Measurements from ENCODE around the gene TBC1D22A. TPM values are rescaled to one million over a fixed set of nuclear protein-coding genes. Genes with fewer than 3 reads are reported as not detected.
A peak's percentile ranks its signal among the peaks of the same experiment; 100 is the strongest.

The TBC1D22A gene
- total RNA-seq, 1 donor from 2014 or later = 15.8 TPM

DNA sequence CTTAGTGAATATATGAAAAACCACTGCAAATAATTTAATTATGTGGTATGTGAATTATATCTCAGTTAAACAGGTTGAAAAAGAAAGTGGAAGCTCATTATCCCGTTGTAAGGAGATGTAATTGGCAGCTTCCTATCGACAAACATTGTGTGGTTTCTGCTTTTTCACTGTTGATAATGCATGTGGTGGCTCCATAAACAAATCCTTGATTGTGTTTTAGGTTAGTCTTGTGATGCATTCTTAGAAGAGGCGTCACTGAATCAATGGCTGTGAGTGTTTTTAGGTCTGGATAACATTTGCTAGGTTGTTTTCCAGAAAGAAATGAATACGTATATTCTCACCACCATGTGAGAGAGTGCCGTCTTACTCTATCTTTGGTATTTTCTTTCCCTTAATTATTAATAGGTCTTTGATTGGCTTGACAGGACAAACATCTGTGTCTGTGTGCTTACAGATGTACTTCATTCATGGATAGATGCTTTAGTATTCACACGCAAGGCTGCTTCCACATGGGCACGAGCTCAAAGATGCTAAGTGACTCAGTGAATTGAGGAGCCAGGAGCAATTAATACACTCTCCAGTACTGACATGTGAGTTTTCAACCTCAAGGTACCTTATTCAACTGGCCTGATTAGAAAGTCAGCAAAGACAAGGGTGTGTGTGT, 166.7 kb downstream of the TBC1D22A start:
- ATAC-seq = no peak
- no peak for DNase-seq
- intact Hi-C loops (cut with micrococcal nuclease) = no loop called here

- DNase-seq (no peak), ATAC-seq (no peak)
- intact Hi-C loops (cut with micrococcal nuclease) = no loop called here
These were observed 167.3 kb downstream of the TBC1D22A start for GRCh38 chr22:46929710-46930204.

DNA sequence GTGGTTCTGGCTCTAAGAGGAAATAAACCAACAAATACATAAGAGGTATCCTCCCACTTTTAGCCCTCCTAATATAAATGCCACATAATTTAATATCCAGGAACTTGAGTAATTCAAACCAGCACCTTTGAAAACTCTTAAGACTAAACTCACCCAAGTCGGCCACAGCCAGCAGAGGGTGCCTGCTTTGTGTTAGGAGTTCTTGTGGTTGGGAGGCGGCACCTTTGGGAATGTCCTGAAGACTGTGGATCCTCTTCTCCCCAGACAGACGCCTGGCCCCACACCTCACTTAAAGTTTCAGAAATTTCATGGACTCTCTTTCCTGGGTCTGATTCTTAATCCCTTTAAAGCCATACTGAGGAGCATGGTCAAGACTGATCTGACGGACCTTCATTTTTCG, 169.0 kb downstream of the TBC1D22A start:
- DNase-seq (no peak), ATAC-seq (no peak)
- intact Hi-C loops (cut with micrococcal nuclease) = no loop called here

- intact Hi-C loops (cut with micrococcal nuclease) = no loop called here
- DNase-seq (no peak), ATAC-seq (no peak)
These were observed 169.4 kb downstream of the TBC1D22A start for GRCh38 chr22:46931881-46932280.

DNA sequence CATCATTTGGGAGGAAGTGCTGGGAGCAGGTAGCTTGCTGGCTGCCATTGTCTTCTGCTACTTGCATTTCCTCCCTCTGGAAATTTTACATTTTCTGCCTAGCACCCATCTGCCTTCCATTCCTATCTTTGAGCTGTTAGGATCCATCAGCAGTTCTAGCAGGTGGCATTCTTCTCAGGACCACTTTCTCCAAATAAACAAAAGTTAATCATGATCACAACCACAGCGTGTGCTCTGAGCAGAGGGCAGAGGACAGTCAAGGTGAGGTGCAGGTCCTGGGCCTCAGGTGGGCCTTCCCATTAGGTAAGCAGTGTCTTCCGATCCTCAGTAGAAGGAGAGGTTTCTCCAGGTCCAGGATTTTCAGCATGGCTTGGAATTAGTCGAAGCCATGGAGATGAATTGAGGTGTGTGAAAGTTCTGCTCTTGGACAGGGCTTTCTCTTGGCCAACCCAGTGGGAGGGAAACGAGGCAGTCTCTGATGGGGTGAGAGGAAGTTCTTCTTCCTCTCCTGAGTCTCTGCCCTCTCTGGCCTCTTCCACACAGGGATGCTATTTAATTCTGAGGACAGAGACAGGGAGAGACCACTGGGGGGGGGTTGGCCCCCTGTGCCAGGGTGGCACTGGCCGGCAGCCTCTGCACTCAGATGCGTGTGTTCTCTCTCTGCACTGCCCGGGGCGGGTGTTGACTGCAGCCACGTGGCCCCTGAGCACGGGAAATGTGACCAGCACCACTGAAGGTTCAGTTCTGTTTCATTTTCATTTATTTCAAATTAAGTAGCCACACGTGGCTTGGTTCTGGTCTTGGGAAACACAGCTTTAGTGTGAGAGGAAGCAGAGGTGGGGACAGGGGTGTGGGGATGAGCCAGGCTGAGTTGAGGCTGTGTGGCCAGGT, 170.8 kb downstream of the TBC1D22A start:
- DNase-seq (no peak), ATAC-seq (no peak)
- intact Hi-C loops (cut with micrococcal nuclease) = no loop called here

GRCh38 chr22:46934172-46934745, 171.8 kb downstream of the TBC1D22A start:
- no peak for DNase-seq
- no peak for ATAC-seq
- intact Hi-C loops (cut with micrococcal nuclease) = no loop called here

DNA sequence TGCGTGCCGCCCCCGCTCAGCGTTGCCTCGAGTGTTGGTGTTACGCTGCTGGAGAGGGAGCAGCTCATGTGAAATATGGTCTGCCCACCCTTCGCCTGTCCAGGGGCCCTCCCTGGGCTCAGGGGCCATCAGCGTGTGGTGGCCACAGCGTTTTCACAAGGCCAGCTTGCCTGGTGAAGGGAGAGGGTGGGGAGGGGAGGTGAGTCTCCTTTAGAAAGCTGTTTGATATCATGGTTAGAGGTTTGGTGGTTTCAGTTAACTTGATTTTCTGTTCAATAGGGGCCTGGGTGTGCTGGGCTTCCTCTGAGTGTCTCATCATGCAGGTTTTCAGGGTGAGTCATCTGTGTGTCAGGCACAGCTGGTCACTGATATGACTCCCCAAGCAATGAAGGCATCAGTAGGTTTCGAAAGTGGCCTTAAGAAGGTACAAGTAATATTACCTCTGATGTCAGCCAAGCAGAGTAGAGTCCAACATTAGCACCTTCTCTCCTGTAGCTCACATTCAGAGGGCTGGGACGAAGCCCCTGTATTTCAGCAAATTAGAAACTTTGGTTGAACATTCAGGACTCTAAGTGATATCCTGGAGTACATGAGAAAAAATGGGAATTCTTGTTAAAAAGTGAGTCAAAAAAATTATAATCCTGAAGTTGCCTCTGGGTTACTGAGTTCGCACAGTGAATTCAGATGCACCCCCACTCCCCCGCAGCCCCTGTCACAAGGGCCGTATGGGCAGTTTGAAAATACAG, 172.5 kb downstream of the TBC1D22A start:
- peak; percentile 59 for ATAC-seq
- DNase-seq = no peak
- intact Hi-C loops (cut with micrococcal nuclease) = no loop called here

DNA sequence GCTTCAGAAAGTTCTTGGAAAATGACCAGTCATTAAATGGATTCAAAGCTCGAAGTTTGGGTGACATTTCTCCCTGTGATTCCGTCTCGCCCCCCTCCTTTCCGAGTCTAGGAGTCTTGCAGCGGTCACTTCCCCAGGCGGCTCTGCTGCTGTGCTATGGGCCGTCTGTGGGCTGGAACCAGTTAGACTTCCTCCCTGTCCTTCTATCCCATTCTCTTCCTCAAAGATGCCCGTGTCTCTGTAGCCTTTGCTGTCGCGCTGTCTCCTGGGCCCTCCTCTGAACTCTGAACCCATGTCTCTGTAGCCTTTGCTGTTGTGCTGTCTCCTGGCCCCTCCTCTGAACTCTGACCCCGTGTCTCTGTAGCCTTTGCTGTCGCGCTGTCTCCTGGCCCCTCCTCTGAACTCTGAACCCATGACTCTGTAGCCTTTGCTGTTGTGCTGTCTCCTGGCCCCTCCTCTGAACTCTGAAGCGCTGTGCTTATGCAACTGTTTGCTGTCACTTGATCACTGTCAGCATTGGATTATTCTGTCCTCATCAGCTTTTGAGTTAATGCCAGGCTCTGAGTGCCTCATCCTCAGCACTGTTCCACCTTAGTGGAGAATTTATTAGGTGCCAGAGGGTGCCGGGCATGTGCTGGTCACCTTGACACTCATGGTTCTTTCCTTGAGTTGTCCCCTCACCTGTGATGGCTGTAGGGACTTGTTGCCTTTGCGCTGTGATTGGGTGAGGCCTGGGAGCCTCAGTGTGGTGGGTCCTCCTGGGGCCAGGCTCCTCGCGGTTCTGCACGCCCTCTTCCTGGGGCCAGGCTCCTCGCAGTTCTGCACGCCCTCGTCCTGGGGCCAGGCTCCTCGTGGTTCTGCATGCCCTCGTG, 173.3 kb downstream of the TBC1D22A start:
- intact Hi-C loops (cut with micrococcal nuclease) = no loop called here

DNA sequence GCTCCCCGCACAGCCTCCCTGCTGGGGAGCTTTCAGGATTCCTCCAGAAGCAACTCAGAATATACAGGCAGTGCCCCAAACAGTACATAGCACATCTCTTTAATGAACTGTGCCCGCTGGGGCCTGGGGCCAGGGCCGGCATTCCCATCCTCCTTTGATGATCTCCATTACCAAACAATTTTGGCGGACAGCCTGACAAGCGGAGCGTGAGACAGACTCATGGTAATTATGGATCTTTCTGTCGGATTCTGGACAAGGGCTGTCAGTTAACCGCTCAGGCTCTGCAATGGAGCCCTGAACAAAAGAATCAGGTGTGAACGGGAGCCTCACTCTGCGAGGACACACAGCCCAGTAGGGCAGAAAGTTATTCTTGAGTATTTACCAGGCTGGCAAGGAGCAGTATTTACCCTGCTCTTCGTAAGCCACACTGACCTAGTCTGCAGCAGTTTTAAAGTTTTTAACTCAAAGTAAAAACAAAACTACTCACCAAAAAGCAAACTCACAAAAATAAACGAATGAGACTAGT, 174.0 kb downstream of the TBC1D22A start:
- ATAC-seq (no peak), DNase-seq (no peak)
- intact Hi-C loops (cut with micrococcal nuclease) = no loop called here

More for the DNA sequence above, 173.3 kb downstream of the TBC1D22A start:
- DNase-seq = no peak
- ATAC-seq = peak; percentile 75

GRCh38 chr22:46937185-46937584, 174.7 kb downstream of the TBC1D22A start:
- intact Hi-C loops (cut with micrococcal nuclease) = no loop called here
- DNase-seq (no peak), ATAC-seq (no peak)

DNA sequence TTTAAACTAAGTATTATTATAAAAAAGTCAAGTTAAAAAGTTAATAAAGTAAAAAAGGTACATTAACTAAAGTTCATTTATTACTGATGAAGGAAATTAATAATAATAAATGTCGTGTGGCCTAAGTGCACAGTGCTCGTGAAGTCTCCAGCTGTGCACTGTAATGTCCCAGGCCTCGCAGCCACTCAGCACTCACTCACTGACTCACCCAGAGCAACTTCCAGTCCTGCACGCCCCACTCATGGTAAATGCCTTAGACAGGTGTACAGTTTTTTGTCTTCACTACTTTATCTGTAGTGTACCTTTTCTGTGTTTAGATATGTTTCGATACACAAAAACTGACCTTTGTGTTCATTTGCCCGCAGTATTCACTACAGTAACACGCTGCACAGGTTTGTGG, 175.5 kb downstream of the TBC1D22A start:
- no peak for DNase-seq
- ATAC-seq = no peak
- intact Hi-C loops (cut with micrococcal nuclease) = no loop called here

- intact Hi-C loops (cut with micrococcal nuclease) = no loop called here
- peak; percentile 59 for DNase-seq
- ATAC-seq = peak; percentile 80
These were observed 179.7 kb downstream of the TBC1D22A start for GRCh38 chr22:46941968-46942798.

DNA sequence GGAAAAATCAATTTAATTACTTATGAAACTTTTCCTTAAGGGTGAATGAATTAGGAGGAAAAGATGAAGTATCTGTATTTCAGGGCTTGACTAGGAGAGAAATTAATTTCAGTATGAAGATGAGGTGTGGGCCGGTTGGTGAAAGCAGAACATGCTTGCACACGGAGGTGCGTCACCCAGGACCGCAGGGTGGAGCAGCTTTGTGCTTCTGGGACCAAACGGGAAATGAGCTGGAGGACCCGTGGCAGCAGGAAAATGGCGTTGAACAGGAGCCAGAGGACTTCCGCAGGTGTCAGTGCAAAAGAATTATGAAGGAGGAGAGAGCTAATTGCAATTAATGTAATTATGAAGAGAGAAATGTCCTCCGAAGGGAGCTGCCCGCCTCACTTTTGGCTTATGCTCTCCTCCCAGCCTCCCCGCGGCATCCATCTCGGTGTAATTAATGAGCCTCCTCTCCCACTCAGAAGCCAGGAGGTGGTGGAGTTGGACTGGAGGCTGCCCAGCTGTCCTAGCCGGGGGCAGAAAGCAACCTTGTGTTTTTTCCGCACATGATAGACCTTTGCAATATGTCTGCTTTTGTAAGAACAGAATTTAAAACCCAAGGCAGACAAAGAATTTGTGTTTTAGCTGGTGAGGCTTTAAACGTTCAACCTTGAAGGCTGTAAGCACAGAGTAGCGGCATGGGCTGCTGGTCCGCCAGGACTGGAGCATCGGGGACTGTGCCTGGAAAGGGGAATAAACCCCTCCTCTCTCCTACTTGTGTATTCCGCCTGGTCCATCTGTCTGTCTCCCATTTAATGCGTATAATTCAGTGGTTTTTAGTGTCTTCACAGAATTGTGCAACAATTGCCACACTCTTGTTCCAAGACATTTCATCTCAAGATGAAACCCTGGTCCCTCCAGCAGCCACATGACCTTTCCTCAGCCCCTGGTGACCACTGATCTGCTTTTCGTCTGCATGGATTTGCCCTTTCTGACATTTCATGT, 180.6 kb downstream of the TBC1D22A start:
- intact Hi-C loops (cut with micrococcal nuclease) = no loop called here
- ATAC-seq = peak; percentile 78
- DNase-seq = peak; percentile 51

DNA sequence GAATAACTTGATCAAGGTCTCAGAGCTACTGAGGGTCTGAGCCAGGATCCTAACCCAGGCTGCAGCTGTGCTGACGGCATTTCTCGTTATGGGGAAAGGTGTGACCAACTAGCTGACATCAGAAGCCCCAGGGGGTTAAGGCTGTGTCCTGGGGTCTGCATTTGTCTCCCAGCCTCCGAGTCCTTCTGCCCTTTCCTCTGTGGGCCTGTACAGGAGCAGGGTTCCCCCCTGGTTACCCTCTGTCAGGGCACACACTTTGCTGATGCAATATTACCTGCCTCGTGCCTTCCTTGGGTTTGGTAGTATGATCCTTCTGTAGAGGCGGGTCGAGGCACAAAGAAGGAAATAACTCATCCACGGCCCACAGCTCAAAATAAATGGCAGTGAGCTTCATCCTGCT, 183.0 kb downstream of the TBC1D22A start:
- intact Hi-C loops (cut with micrococcal nuclease) = no loop called here
- no peak for ATAC-seq
- no peak for DNase-seq

DNA sequence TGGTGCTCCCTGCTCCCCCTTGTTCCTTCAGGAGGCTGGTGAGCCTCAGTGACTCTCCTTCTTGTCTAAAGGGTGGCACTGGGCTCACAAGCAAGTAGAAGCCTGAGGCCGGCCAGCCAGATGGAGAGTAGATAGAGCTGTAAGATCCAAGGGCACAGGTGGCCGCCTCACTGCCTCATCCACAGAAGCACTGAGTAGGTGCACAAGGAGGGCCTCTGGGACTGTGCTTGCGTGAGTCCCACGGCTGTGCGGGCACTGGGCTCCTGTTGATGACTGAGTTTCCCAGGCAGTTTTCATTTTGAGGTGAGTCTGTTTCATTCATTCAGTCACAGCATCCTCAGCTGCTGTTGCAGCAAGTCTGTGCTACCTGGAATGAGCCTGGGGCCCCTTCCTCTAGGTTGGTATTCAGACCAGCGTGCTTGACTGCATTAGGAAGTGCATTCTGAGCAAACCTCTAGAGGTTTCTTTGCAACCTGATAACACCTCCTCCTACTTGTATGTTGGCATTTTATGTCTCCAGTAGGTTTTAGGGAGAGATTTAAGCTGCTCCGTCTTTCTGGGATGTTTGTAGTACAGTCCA, 184.0 kb downstream of the TBC1D22A start:
- DNase-seq (no peak), ATAC-seq (no peak)

More for the DNA sequence above, 184.0 kb downstream of the TBC1D22A start:
- intact Hi-C loops (cut with micrococcal nuclease) = no loop called here
